H1 (cell line): ENCODE results near the gene CTIF. TPM values are rescaled to one million over a fixed set of nuclear protein-coding genes. Genes with fewer than 3 reads are reported as not detected.

Source experiments
- CTCF ChIA-PET: fragments of 300-600 bp; sonication (Branson Sonifier 250); formaldehyde crosslinking; loops from one replicate; lab custom pipeline; 2021; ENCODE audit not compliant: partially characterized antibody; lab: Charles Lee
- POLR2A ChIA-PET: fragments of 300-600 bp; sonication (Branson Sonifier 250); formaldehyde crosslinking; loops from one replicate; lab custom pipeline; 2021; ENCODE audit warnings: inconsistent platforms; ENCODE audit not compliant: partially characterized antibody; lab: Charles Lee
- DNase-seq, 2 experiments: peaks; one replicate each; pipeline versions ENCODE4 v3.0.0 to v3.0.0-alpha.2; 2010 to 2022; ENCODE audit warnings: low spot score in 2 of 2, low read depth in 1 of 2, mixed read lengths in 1 of 2
- FAIRE-seq: peaks from 2 replicates; lab custom pipeline; 2011; peaks lifted over from hg19 to GRCh38; lab: Jason Lieb, UNC
- H2AFZ ChIP-seq: 2 replicates; pipeline ENCODE4 v1.8.1; 2012; ENCODE audit warnings: low read length, inconsistent platforms
- H2AK5ac ChIP-seq: 2 replicates; pipeline ENCODE4 v1.6.1; 2013; ENCODE audit warnings: low read depth, low read length
- H2BK120ac ChIP-seq: replicated peaks from 2 replicates; pipeline ENCODE3; 2013; ENCODE audit warnings: low read depth, low read length, inconsistent platforms
- H2BK12ac ChIP-seq: 2 replicates; pipeline ENCODE4 v1.6.1; 2013; ENCODE audit warnings: low read depth, low read length
- H2BK15ac ChIP-seq: 2 replicates; pipeline ENCODE4 v1.6.1; 2013; ENCODE audit warnings: low read length
- H2BK20ac ChIP-seq: 2 replicates; pipeline ENCODE4 v1.6.1; 2013; ENCODE audit warnings: low read length
- H2BK5ac ChIP-seq: 2 replicates; pipeline ENCODE4 v1.6.1; 2013; ENCODE audit warnings: low read depth, low read length
- H3K14ac ChIP-seq: 2 replicates; pipeline ENCODE4 v1.6.1; 2013; ENCODE audit warnings: inconsistent platforms; ENCODE audit not compliant: insufficient read length
- H3K18ac ChIP-seq: 2 replicates; pipeline ENCODE4 v1.6.1; 2013; ENCODE audit warnings: low read length; ENCODE audit errors: extremely low read depth
- H3K23ac ChIP-seq: 2 replicates; pipeline ENCODE4 v1.6.1; 2013; ENCODE audit warnings: inconsistent platforms; ENCODE audit not compliant: insufficient read length
- H3K23me2 ChIP-seq: 2 replicates; pipeline ENCODE4 v1.6.1; 2013; ENCODE audit warnings: low read depth, low read length
- H3K27ac ChIP-seq: 2 replicates; pipeline ENCODE4 v1.6.1; 2011; ENCODE audit warnings: low read depth, low read length, inconsistent platforms
- H3K27me3 ChIP-seq, 4 experiments: replicated peaks in 1 of 4; 1 replicate in 1 of 4; 2 replicates in 3 of 4; pipeline versions ENCODE4 v1.6.1 to v1.8.1; 2011 to 2013; ENCODE audit warnings: low read length in 3 of 4, mild to moderate bottlenecking in 3 of 4, inconsistent platforms in 2 of 4, mixed read lengths in 2 of 4, moderate library complexity in 1 of 4; ENCODE audit not compliant: control insufficient read depth in 3 of 4, insufficient read depth in 3 of 4; ENCODE audit errors: extremely low read depth in 1 of 4
- H3K36me3 ChIP-seq, 4 experiments: 2 replicates each; pipeline versions ENCODE4 v1.6.1 to v1.8.1; 2011 to 2013; ENCODE audit warnings: mild to moderate bottlenecking in 4 of 4, low read length in 3 of 4, moderate library complexity in 2 of 4, control low read depth in 1 of 4, inconsistent platforms in 1 of 4; ENCODE audit not compliant: insufficient read depth in 4 of 4, control insufficient read depth in 2 of 4
- H3K4ac ChIP-seq: replicated peaks from 2 replicates; pipeline ENCODE3; 2013; ENCODE audit warnings: low read length, low read depth, mixed read lengths, inconsistent platforms; ENCODE audit not compliant: insufficient read length
- H3K4me1 ChIP-seq, 4 experiments: replicated peaks in 1 of 4; 1 replicate in 1 of 4; 2 replicates in 3 of 4; pipeline versions ENCODE4 v1.6.1 to v1.8.1; 2011 to 2013; ENCODE audit warnings: low read length in 3 of 4, inconsistent platforms in 2 of 4, mixed read lengths in 1 of 4; ENCODE audit not compliant: insufficient read depth in 4 of 4, control insufficient read depth in 3 of 4
- H3K4me2 ChIP-seq, 2 experiments: 2 replicates each; pipeline versions ENCODE4 v1.6.1 to v1.8.1; 2011 to 2013; ENCODE audit warnings: low read depth in 2 of 2, low read length in 2 of 2, control low read depth in 1 of 2, inconsistent platforms in 1 of 2, mild to moderate bottlenecking in 1 of 2; ENCODE audit not compliant: insufficient read depth in 1 of 2
- H3K4me3 ChIP-seq, 4 experiments: fragments of 200-600, 300-600 bp in 1 of 4; sonication (generic), shearing (Covaris generic), sonication (Bioruptor Twin) in 1 of 4; 2 replicates each; pipeline versions ENCODE4 v1.5.1 to v1.8.1; 2011 to 2016; ENCODE audit warnings: low read length in 4 of 4, low read depth in 3 of 4, control low read depth in 2 of 4, inconsistent platforms in 2 of 4, mild to moderate bottlenecking in 2 of 4, mixed read lengths in 1 of 4, moderate library complexity in 1 of 4; ENCODE audit not compliant: insufficient read depth in 2 of 4; ENCODE audit errors: extremely low read depth in 1 of 4
- H3K56ac ChIP-seq: replicated peaks from 2 replicates; pipeline ENCODE3; 2013; ENCODE audit warnings: low read depth, mild to moderate bottlenecking, mixed read lengths, low read length, inconsistent platforms; ENCODE audit not compliant: insufficient read length
- H3K79me1 ChIP-seq: 2 replicates; pipeline ENCODE4 v1.6.1; 2013; ENCODE audit warnings: low read depth, low read length, control low read depth
- H3K79me2 ChIP-seq, 2 experiments: 2 replicates each; pipeline versions ENCODE4 v1.6.1 to v1.8.1; 2012 to 2013; ENCODE audit warnings: low read length in 2 of 2, mild to moderate bottlenecking in 2 of 2, inconsistent platforms in 1 of 2; ENCODE audit not compliant: insufficient read depth in 2 of 2, control insufficient read depth in 1 of 2
- H3K9ac ChIP-seq, 4 experiments: replicated peaks in 1 of 4; 1 replicate in 1 of 4; 2 replicates in 3 of 4; pipeline versions ENCODE4 v1.6.1 to v1.8.1; 2011 to 2013; ENCODE audit warnings: low read depth in 3 of 4, low read length in 3 of 4, control low read depth in 2 of 4, mild to moderate bottlenecking in 2 of 4, moderate library complexity in 2 of 4, inconsistent platforms in 1 of 4; ENCODE audit errors: extremely low read depth in 1 of 4
- H3K9me3 ChIP-seq, 2 experiments: 2 replicates each; pipeline versions ENCODE4 v1.6.1 to v1.8.1; 2012 to 2013; ENCODE audit warnings: mild to moderate bottlenecking in 2 of 2, moderate library complexity in 2 of 2, control low read depth in 1 of 2, inconsistent platforms in 1 of 2, low read depth in 1 of 2, low read length in 1 of 2, mixed read lengths in 1 of 2; ENCODE audit not compliant: insufficient read depth in 2 of 2
- H4K20me1 ChIP-seq, 2 experiments: replicated peaks in 1 of 2; 2 replicates each; pipeline versions ENCODE3 to v1.8.1; 2011 to 2013; ENCODE audit warnings: inconsistent platforms in 2 of 2, low read length in 2 of 2, mild to moderate bottlenecking in 1 of 2; ENCODE audit not compliant: insufficient read depth in 2 of 2, control insufficient read depth in 1 of 2
- H4K5ac ChIP-seq: 2 replicates; pipeline ENCODE4 v1.6.1; 2013; ENCODE audit warnings: low read length, low read depth, mixed read lengths, inconsistent platforms; ENCODE audit not compliant: insufficient read length
- H4K8ac ChIP-seq: 2 replicates; pipeline ENCODE4 v1.8.0; 2013; ENCODE audit warnings: mild to moderate bottlenecking, moderate library complexity, low read length, inconsistent platforms; ENCODE audit not compliant: insufficient read depth; ENCODE audit errors: extremely low read depth
- H4K91ac ChIP-seq: replicated peaks from 2 replicates; pipeline ENCODE3; 2013; ENCODE audit warnings: low read length, mixed read lengths, inconsistent platforms; ENCODE audit not compliant: insufficient read length
- ASH2L ChIP-seq: fragments of 200-600, 300-600 bp; sonication (generic); IDR thresholded peaks from one replicate; pipeline ENCODE4 v1.7.1; 2017; ENCODE audit warnings: low read length
- BACH1 ChIP-seq: IDR thresholded peaks from 2 replicates; pipeline ENCODE4 v1.6.1; 2012; ENCODE audit warnings: low read length, improper control_type of control experiment
- BCL11A ChIP-seq, 2 experiments: IDR thresholded peaks; one replicate each; pipeline ENCODE4 v1.6.1; 2011; ENCODE audit warnings: low read depth in 2 of 2, low read length in 2 of 2, mild to moderate bottlenecking in 2 of 2
- CREB1 ChIP-seq: IDR thresholded peaks from 2 replicates; pipeline ENCODE4 v1.6.1; 2012; ENCODE audit warnings: inconsistent platforms
- SAP30 ChIP-seq: fragments of 300-600 bp; sonication (generic); IDR thresholded peaks from 2 replicates; pipeline ENCODE4 v1.7.1; 2012; ENCODE audit warnings: low read length, moderate library complexity, mild to moderate bottlenecking, inconsistent platforms; ENCODE audit not compliant: insufficient read depth, insufficient replicate concordance
- SIN3A ChIP-seq, 2 experiments: IDR thresholded peaks in 1 of 2; conservative IDR thresholded peaks in 1 of 2; 2 replicates each; pipeline ENCODE4 v1.6.1; 2011 to 2012; ENCODE audit warnings: low read length in 2 of 2, improper control_type of control experiment in 1 of 2, low read depth in 1 of 2, mild to moderate bottlenecking in 1 of 2
- SP2 ChIP-seq: IDR thresholded peaks from 2 replicates; pipeline ENCODE4 v1.6.1; 2012; ENCODE audit warnings: mild to moderate bottlenecking, low read length, inconsistent platforms
- TAF1 ChIP-seq: IDR thresholded peaks from 2 replicates; pipeline ENCODE4 v1.6.1; 2011; ENCODE audit warnings: mild to moderate bottlenecking, low read depth, low read length
- TEAD4 ChIP-seq: IDR thresholded peaks from 2 replicates; pipeline ENCODE4 v1.6.1; 2012; ENCODE audit warnings: low read depth, low read length, inconsistent platforms, mixed read lengths
- WGBS, 2 experiments: shearing (Covaris generic) in 1 of 2; methylation state at CpG; one replicate each; pipeline versions ENCODE4 v1.1.6 to v1.1.7; 2013 to 2015; ENCODE audit warnings: low lambda C conversion rate in 2 of 2, mixed read lengths in 2 of 2, inconsistent platforms in 1 of 2, low coverage in 1 of 2, missing lambda C conversion rate in 1 of 2; ENCODE audit not compliant: insufficient replicate concordance in 2 of 2, insufficient coverage in 1 of 2, insufficient read length in 1 of 2; ENCODE audit errors: extremely low coverage in 1 of 2, missing lambda C conversion rate in 1 of 2; 5-methylcytosine and 5-hydroxymethylcytosine counted together
- polyA plus RNA-seq, 7 experiments: library from polyadenylated mRNA; depleted of rRNA in 3 of 7; stranded (reverse) in 5 of 7; unstranded in 2 of 7; fragments of >200 nt in 5 of 7; fragments of 200-250 nt in 2 of 7; gene quantifications; 1 replicate in 5 of 7; 2 replicates in 1 of 7; 4 replicates in 1 of 7; pipeline versions ENCODE4 v1.2.1 to v1.2.3, GENCODE V29; 2011 to 2013; ENCODE audit warnings: missing spikeins in 2 of 7, mixed read lengths in 2 of 7
- total RNA-seq: library from RNA; stranded (reverse); fragmentation: NEBNext Ultra II Directional; extraction: Animal tissue kit (Norgen Biotek cat#: 25700); gene quantifications from 2 replicates; pipeline ENCODE4 v1.2.1, GENCODE V29; 2021
- TF ChIP-seq, protein P1 (sequence below): IDR thresholded peaks from 2 replicates; pipeline ENCODE4 v1.6.1; 2012; ENCODE audit warnings: inconsistent platforms

The CTIF gene
- total and polyA plus RNA-seq, 2 of the 8 experiments (the other 6 are each of a cell fraction or from before 2014, with no cell fraction given): 9.0 to 17.8 TPM

- TF ChIP-seq ASH2L (no peak), BCL11A (IDR thresholded peaks at IDR 0.05; ENCODE audit: low read depth in 2 of 2, low read length in 2 of 2) (no peak), BACH1 (no peak), SP2 (no peak), TEAD4 (no peak), SAP30 (no peak), CREB1 (no peak), SIN3A (conservative IDR thresholded peaks at IDR 0.05 in 1 of 2, IDR thresholded peaks at IDR 0.05 in 1 of 2; ENCODE audit: low read depth in 1 of 2, low read length in 2 of 2) (no peak), TAF1 (no peak)
- TF ChIP-seq, protein P1, sequence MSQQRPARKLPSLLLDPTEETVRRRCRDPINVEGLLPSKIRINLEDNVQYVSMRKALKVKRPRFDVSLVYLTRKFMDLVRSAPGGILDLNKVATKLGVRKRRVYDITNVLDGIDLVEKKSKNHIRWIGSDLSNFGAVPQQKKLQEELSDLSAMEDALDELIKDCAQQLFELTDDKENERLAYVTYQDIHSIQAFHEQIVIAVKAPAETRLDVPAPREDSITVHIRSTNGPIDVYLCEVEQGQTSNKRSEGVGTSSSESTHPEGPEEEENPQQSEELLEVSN: no peak
- TF ChIP-seq, all 59 proteins: peak for 0
- H3K9ac ChIP-seq: no peak overlapping the region
- no peak overlapping the region for H4K8ac ChIP-seq
- H3K4ac ChIP-seq: no peak overlapping the region
- CTCF ChIA-PET: interaction anchor here (0.8 kb wide), 1 partner anchor 212 kb away, joined by 3 read pairs; no protein-coding TSS in a partner anchor
- POLR2A ChIA-PET: interaction anchor here (1.6 kb wide), 1 partner anchor 36 kb away, joined by 3 read pairs; no protein-coding TSS in a partner anchor
- no peaks in the 10 kb centered on the region for H3K23me2 ChIP-seq
- no peak overlapping the region for H3K18ac ChIP-seq
- no peaks in the 10 kb centered on the region for H3K27me3 ChIP-seq
- no peak overlapping the region for H3K23ac ChIP-seq
- no peak overlapping the region for H2BK120ac ChIP-seq
- no peaks in the 10 kb centered on the region for H3K36me3 ChIP-seq
- no peak overlapping the region for H4K5ac ChIP-seq
- no peak overlapping the region for H2BK5ac ChIP-seq
- no peaks in the 10 kb centered on the region for H3K79me2 ChIP-seq
- H3K4me2 ChIP-seq: no peak overlapping the region
- no peak overlapping the region for H3K27ac ChIP-seq
- H3K4me3 ChIP-seq: no peak overlapping the region
- no peaks in the 10 kb centered on the region for H4K20me1 ChIP-seq
- no peak overlapping the region for H3K56ac ChIP-seq
- no peaks in the 10 kb centered on the region for H3K9me3 ChIP-seq
- H4K91ac ChIP-seq: no peak overlapping the region
- DNase-seq (no peak), FAIRE-seq (no peak)
- no peak overlapping the region for H3K14ac ChIP-seq
- no peak overlapping the region for H2AFZ ChIP-seq
- 77% methylated on average over 3 of the region's 3 CpGs; no CpG with 5 or more reads in 1 of the 2 experiments for WGBS, 2 experiments
- no peak overlapping the region for H2BK12ac ChIP-seq
- no peaks in the 10 kb centered on the region for H3K79me1 ChIP-seq
- no peak overlapping the region for H2BK15ac ChIP-seq
- no peaks in the 10 kb centered on the region for H3K4me1 ChIP-seq
- H2BK20ac ChIP-seq: no peak overlapping the region
- H2AK5ac ChIP-seq: no peak overlapping the region
Observed at GRCh38 chr18:48725562-48725961, 186.7 kb downstream of the CTIF start.
